Measurements from ENCODE around the gene RHOBTB1.

Gene RHOBTB1

DNA sequence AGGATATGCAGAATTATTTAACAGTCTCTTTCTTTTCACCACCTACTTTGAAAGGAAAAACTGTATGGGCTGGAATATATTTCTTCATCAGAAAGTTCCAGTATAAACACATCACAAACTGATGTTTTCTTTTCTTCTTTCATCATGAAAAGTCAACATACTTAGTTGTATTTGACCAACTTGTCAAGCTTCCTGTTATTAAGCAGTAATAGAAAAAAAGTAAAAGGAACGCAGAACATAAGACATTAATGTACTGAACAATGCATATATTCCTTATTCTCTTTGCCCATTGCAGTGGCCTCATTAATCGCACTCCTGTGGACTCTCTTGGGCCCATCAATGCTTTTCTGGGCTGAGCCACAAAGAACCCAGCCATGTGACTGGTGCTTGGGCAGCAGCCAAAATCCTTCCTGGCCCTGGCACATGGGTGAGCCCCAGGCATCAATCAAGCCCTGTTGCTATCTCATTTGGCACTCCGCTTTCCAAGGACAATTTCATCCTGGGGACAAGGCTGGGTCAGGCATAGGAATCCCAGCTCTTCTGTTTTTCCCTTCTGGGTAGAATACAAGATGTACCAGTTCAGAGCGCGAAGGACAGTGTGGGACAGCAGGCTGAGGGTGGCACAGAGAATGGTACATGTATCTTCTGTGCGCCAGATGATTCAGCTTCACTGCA, 42.3 kb downstream of the RHOBTB1 start:
- no peaks in the 10 kb centered on the region for H3K36me3 ChIP-seq
- no peaks in the 10 kb centered on the region for H3K9me3 ChIP-seq
- peak overlapping the region; percentile 25 to 52 for H3K27ac ChIP-seq
- TF ChIP-seq, protein P1, sequence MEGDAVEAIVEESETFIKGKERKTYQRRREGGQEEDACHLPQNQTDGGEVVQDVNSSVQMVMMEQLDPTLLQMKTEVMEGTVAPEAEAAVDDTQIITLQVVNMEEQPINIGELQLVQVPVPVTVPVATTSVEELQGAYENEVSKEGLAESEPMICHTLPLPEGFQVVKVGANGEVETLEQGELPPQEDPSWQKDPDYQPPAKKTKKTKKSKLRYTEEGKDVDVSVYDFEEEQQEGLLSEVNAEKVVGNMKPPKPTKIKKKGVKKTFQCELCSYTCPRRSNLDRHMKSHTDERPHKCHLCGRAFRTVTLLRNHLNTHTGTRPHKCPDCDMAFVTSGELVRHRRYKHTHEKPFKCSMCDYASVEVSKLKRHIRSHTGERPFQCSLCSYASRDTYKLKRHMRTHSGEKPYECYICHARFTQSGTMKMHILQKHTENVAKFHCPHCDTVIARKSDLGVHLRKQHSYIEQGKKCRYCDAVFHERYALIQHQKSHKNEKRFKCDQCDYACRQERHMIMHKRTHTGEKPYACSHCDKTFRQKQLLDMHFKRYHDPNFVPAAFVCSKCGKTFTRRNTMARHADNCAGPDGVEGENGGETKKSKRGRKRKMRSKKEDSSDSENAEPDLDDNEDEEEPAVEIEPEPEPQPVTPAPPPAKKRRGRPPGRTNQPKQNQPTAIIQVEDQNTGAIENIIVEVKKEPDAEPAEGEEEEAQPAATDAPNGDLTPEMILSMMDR (IDR thresholded peaks at IDR 0.05), result no peak
- H3K4me3 ChIP-seq, result no peak overlapping the region
- intact Hi-C loops (cut with DNase I; ENCODE audit: low total_unique reads), result no loop called here
- H3K27me3 ChIP-seq, result no peaks in the 10 kb centered on the region
- peaks cover 3 to 49% (median 19%) of the 10 kb centered on the region in 4 donors for H3K4me1 ChIP-seq
- peak; percentile 41 to 75 for DNase-seq

- no peak for DNase-seq
- Histone ChIP-seq H3K4me3 (no peak overlapping the region), H3K9me3 (no peaks in the 10 kb centered on the region), H3K36me3 (no peaks in the 10 kb centered on the region), H3K27me3 (no peaks in the 10 kb centered on the region), H3K4me1 (peaks cover 3 to 54% (median 31%) of the 10 kb centered on the region in 4 donors), H3K27ac (no peak overlapping the region)
- intact Hi-C loops (cut with DNase I; ENCODE audit: low total_unique reads), result no loop called here
- TF ChIP-seq, protein P1 (IDR thresholded peaks at IDR 0.05), result no peak
Observed at GRCh38 chr10:60899266-60899665, 44.7 kb downstream of the RHOBTB1 start.

DNA sequence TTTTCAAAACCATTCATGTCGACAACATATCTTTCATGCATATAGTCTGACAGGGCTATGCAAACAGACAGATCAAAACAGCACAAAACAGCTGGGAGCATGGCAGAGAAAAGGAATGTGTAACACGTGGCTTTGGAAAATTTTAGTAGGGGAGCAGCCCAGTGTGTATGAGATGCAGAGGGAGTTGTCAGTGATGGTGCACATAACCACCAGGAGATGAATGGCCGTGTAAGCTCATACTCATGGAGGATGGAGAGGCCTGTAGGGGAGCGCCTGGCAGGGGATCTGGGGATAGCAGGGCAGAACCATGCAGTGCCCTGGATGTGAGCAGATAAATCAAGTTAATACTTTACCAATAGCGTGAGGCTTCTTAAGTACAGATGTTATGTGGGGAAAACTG, 45.7 kb downstream of the RHOBTB1 start:
- intact Hi-C loops (cut with DNase I; ENCODE audit: low total_unique reads), result no loop called here
- Histone ChIP-seq H3K27me3 (no peaks in the 10 kb centered on the region), H3K4me3 (no peak overlapping the region), H3K9me3 (no peaks in the 10 kb centered on the region), H3K4me1 (peaks cover 3 to 53% (median 31%) of the 10 kb centered on the region in 4 donors), H3K27ac (no peak overlapping the region), H3K36me3 (no peaks in the 10 kb centered on the region)
- TF ChIP-seq, protein P1 (IDR thresholded peaks at IDR 0.05), result no peak
- no peak for DNase-seq

DNA sequence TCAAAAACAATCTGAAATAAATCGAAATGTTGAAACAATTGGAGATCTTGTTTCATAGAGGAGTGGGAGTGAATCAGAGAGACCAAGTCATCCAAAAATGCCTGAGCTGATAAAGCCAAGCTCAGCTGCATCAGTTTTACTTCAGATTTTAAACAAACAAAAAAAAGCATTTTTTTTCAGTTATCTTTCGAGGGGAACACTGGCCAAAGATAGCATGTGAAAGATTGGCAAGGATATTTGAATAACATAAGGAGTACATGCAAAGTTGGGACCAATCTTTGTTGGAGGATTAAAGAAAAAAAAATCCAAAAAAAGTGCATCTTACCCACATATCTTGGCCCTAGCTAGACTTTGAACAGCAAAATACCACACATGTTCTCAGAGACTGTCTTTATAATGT, 47.2 kb downstream of the RHOBTB1 start:
- Histone ChIP-seq H3K27ac (peak overlapping the region; percentile 11 to 43), H3K4me3 (no peak overlapping the region), H3K4me1 (peaks cover under 1 to 45% (median 28%) of the 10 kb centered on the region in 4 donors), H3K9me3 (no peaks in the 10 kb centered on the region), H3K36me3 (no peaks in the 10 kb centered on the region), H3K27me3 (no peaks in the 10 kb centered on the region)
- intact Hi-C loops (cut with DNase I; ENCODE audit: low total_unique reads), result no loop called here
- TF ChIP-seq, protein P1 (IDR thresholded peaks at IDR 0.05), result no peak
- DNase-seq, result no peak

GRCh38 chr10:60896033-60896432, 48.0 kb downstream of the RHOBTB1 start:
- Histone ChIP-seq H3K27me3 (no peaks in the 10 kb centered on the region), H3K36me3 (no peaks in the 10 kb centered on the region), H3K27ac (peak overlapping the region; percentile 11 to 43), H3K9me3 (no peaks in the 10 kb centered on the region), H3K4me3 (no peak overlapping the region), H3K4me1 (peaks cover 0 to 37% (median 22%) of the 10 kb centered on the region in 4 donors)
- no peak for DNase-seq
- intact Hi-C loops (cut with DNase I; ENCODE audit: low total_unique reads), result no loop called here
- TF ChIP-seq, protein P1 (IDR thresholded peaks at IDR 0.05), result no peak

All from tibial artery (tissue), 4 donors.